Keratinocyte (primary cell): ENCODE results near the gene CHMP6. TPM values are rescaled to one million over a fixed set of nuclear protein-coding genes. Genes with fewer than 3 reads are reported as not detected.

Source experiments
- DNase-seq: peaks from one replicate; pipeline ENCODE4 v3.0.0-alpha.2; 2011; ENCODE audit warnings: low read depth, missing footprints, low spot score
- FAIRE-seq: peaks from 2 replicates; lab custom pipeline; 2011; peaks lifted over from hg19 to GRCh38; lab: Jason Lieb, UNC
- H2AFZ ChIP-seq: 2 replicates; pipeline ENCODE4 v1.6.0; 2012; ENCODE audit warnings: low read length, control low read depth, inconsistent platforms; ENCODE audit not compliant: control insufficient read depth
- H3K27ac ChIP-seq: 2 replicates; pipeline ENCODE4 v1.5.1; 2011; ENCODE audit warnings: low read length; ENCODE audit not compliant: control insufficient read depth, insufficient read depth
- H3K27me3 ChIP-seq: 3 replicates; pipeline ENCODE4 v1.6.0; 2011; ENCODE audit warnings: low read length; ENCODE audit not compliant: control insufficient read depth, insufficient read depth; ENCODE audit errors: extremely low read depth
- H3K36me3 ChIP-seq, 2 experiments: 2 replicates in 1 of 2; 3 replicates in 1 of 2; pipeline ENCODE4 v1.5.1; 2011; ENCODE audit warnings: low read length in 2 of 2, mild to moderate bottlenecking in 1 of 2; ENCODE audit not compliant: control insufficient read depth in 2 of 2, insufficient read depth in 2 of 2; ENCODE audit errors: extremely low read depth in 1 of 2
- H3K4me1 ChIP-seq: 3 replicates; pipeline ENCODE4 v1.5.1; 2011; ENCODE audit warnings: low read length; ENCODE audit not compliant: control insufficient read depth, insufficient read depth; ENCODE audit errors: extremely low read depth
- H3K4me2 ChIP-seq: 3 replicates; pipeline ENCODE4 v1.6.0; 2011; ENCODE audit warnings: low read depth, low read length; ENCODE audit not compliant: control insufficient read depth, insufficient read depth; ENCODE audit errors: extremely low read depth
- H3K4me3 ChIP-seq, 3 experiments: fragments of 200-600 bp in 1 of 3; sonication (generic) in 1 of 3; 2 replicates in 2 of 3; 3 replicates in 1 of 3; pipeline ENCODE4 v1.5.1; 2011 to 2016; ENCODE audit warnings: low read length in 3 of 3, mild to moderate bottlenecking in 3 of 3, control low read depth in 2 of 3, inconsistent platforms in 1 of 3, low read depth in 1 of 3, mixed read lengths in 1 of 3, mixed run types in 1 of 3, moderate library complexity in 1 of 3; ENCODE audit not compliant: control insufficient read depth in 2 of 3, insufficient read depth in 2 of 3; ENCODE audit errors: extremely low read depth in 1 of 3
- H3K79me2 ChIP-seq: 2 replicates; pipeline ENCODE4 v1.6.0; 2012; ENCODE audit warnings: low read length; ENCODE audit not compliant: control insufficient read depth, insufficient read depth
- H3K9ac ChIP-seq: 3 replicates; pipeline ENCODE4 v1.6.0; 2011; ENCODE audit warnings: low read length; ENCODE audit not compliant: control insufficient read depth, insufficient read depth; ENCODE audit errors: extremely low read depth
- H3K9me1 ChIP-seq: 3 replicates; pipeline ENCODE4 v1.6.0; 2011; ENCODE audit warnings: low read length; ENCODE audit not compliant: control insufficient read depth, insufficient read depth; ENCODE audit errors: extremely low read depth
- H3K9me3 ChIP-seq: 2 replicates; pipeline ENCODE4 v1.5.1; 2012; ENCODE audit warnings: low read depth, low read length; ENCODE audit not compliant: control insufficient read depth
- H4K20me1 ChIP-seq: 3 replicates; pipeline ENCODE4 v1.6.0; 2011; ENCODE audit warnings: low read length; ENCODE audit not compliant: control insufficient read depth, insufficient read depth; ENCODE audit errors: extremely low read depth
- EZH2 ChIP-seq: IDR thresholded peaks from one replicate; pipeline ENCODE4 v1.6.1; 2012; ENCODE audit warnings: inconsistent platforms, mild to moderate bottlenecking, low read length, moderate library complexity
- dilution Hi-C: fragments of 300-500 bp; cut with MboI; formaldehyde crosslinking; loops from one replicate; pipeline ENCODE4 v1.7.0; 2020; ENCODE audit warnings: low sequenced_read_pairs; ENCODE audit not compliant: extremely low pct_ligation_motif_present
- polyA plus RNA-seq, 5 experiments: library from polyadenylated mRNA; depleted of rRNA in 3 of 5; stranded (reverse) in 3 of 5; stranded (forward) in 1 of 5; unstranded in 1 of 5; fragments of >200 nt; gene quantifications; 1 replicate in 1 of 5; 2 replicates in 3 of 5; 3 replicates in 1 of 5; pipeline versions ENCODE4 v1.2.1 to v1.2.3, GENCODE V29; 2011 to 2012; ENCODE audit warnings: missing spikeins in 2 of 5, low read depth in 1 of 5, low replicate concordance in 1 of 5
- TF ChIP-seq, protein P1 (sequence below), 3 experiments: IDR thresholded peaks in 1 of 3; conservative IDR thresholded peaks in 1 of 3; optimal IDR thresholded peaks in 1 of 3; 2 replicates in 2 of 3; 3 replicates in 1 of 3; pipeline versions ENCODE3 to v1.5.1; 2011; ENCODE audit warnings: low read length in 3 of 3, mild to moderate bottlenecking in 3 of 3, moderate library complexity in 2 of 3, control low read depth in 1 of 3, inconsistent platforms in 1 of 3; ENCODE audit not compliant: insufficient read depth in 2 of 3; ENCODE audit errors: extremely low read depth in 1 of 3

CHMP6 gene
- polyA plus RNA-seq, 1 donor (not counting 4 experiments of a cell fraction or from before 2014, with no cell fraction given), result 20.9 TPM

DNA sequence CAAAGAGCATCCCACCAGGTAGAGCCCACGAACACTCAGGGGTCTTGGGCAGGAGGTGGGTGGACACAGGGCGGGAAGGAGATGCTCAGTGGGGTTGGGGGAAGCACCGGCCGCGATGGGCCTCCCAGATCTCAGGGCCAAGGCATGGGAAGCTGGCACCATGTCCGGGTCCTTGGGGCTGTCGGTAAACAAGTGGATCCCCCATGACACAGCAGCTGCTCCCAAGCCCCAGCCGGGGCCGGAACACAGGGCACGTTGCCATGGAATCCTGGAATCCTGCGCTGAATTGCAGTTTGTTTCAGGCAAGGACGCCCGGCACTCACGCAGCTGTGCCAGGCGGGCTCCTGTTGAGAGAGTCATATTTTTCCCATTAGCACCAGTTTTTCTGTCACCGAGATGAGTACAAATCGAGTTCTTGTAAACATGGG is 23.0 kb upstream of the CHMP6 start:
- no peak for DNase-seq
- peaks cover 27% of the 10 kb centered on the region for H3K27me3 ChIP-seq
- no peaks in the 10 kb centered on the region for H3K9me1 ChIP-seq
- H3K79me2 ChIP-seq, result no peaks in the 10 kb centered on the region
- TF ChIP-seq EZH2, result no peak
- TF ChIP-seq, protein P1, sequence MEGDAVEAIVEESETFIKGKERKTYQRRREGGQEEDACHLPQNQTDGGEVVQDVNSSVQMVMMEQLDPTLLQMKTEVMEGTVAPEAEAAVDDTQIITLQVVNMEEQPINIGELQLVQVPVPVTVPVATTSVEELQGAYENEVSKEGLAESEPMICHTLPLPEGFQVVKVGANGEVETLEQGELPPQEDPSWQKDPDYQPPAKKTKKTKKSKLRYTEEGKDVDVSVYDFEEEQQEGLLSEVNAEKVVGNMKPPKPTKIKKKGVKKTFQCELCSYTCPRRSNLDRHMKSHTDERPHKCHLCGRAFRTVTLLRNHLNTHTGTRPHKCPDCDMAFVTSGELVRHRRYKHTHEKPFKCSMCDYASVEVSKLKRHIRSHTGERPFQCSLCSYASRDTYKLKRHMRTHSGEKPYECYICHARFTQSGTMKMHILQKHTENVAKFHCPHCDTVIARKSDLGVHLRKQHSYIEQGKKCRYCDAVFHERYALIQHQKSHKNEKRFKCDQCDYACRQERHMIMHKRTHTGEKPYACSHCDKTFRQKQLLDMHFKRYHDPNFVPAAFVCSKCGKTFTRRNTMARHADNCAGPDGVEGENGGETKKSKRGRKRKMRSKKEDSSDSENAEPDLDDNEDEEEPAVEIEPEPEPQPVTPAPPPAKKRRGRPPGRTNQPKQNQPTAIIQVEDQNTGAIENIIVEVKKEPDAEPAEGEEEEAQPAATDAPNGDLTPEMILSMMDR (optimal IDR thresholded peaks at IDR 0.05 in 1 of 3, IDR thresholded peaks at IDR 0.05 in 1 of 3, conservative IDR thresholded peaks at IDR 0.05 in 1 of 3; ENCODE audit: extremely low read depth in 1 of 3, insufficient read depth in 2 of 3, low read length in 3 of 3), result no peak
- no peak overlapping the region for H3K9ac ChIP-seq
- no peaks in the 10 kb centered on the region for H3K9me3 ChIP-seq
- dilution Hi-C loops, result no loop called here
- no peak overlapping the region for H2AFZ ChIP-seq
- H3K4me3 ChIP-seq, result no peak overlapping the region
- H3K36me3 ChIP-seq, result no peaks in the 10 kb centered on the region
- no peaks in the 10 kb centered on the region for H4K20me1 ChIP-seq
- no peak overlapping the region for H3K27ac ChIP-seq
- FAIRE-seq, result no peak
- no peaks in the 10 kb centered on the region for H3K4me1 ChIP-seq
- H3K4me2 ChIP-seq, result no peak overlapping the region

DNA sequence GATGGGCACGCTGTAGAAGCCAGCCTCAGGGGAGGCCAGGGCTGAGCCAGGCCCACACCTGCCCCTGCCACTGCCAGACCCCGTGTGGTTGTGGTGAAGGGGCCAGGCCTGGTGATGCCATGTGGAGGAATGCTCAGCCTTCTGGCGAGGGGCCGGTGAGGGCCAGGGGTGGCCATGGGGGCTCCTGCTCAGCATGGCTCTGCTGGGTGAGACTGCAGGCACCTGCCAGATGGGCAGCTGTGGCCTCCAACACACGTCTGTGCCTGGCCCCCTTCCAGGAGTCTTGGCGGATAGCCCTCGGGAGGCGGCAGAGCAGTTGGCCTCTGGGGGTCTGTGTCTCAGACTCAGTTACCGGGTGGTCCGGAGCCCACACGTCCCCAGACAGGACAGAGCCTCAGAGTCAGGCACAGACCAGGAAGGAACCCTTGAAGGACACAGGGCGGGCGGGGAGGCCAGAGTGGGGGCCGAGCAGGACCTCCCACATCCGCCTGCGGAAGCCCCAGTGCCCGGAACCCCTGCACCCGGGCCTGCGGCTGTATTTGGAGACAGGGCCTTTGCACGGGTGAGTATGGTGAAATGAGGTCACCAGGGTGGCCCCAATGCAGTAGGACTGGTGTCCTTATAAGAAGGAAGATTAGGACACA is 22.5 kb upstream of the CHMP6 start:
- no peak overlapping the region for H3K4me2 ChIP-seq
- TF ChIP-seq EZH2, result no peak
- TF ChIP-seq, protein P1 (optimal IDR thresholded peaks at IDR 0.05 in 1 of 3, IDR thresholded peaks at IDR 0.05 in 1 of 3, conservative IDR thresholded peaks at IDR 0.05 in 1 of 3; ENCODE audit: extremely low read depth in 1 of 3, insufficient read depth in 2 of 3, low read length in 3 of 3), result no peak
- dilution Hi-C loops, result no loop called here
- no peaks in the 10 kb centered on the region for H3K9me3 ChIP-seq
- DNase-seq (no peak), FAIRE-seq (no peak)
- no peak overlapping the region for H2AFZ ChIP-seq
- H3K9ac ChIP-seq, result no peak overlapping the region
- H4K20me1 ChIP-seq, result no peaks in the 10 kb centered on the region
- no peaks in the 10 kb centered on the region for H3K36me3 ChIP-seq
- no peak overlapping the region for H3K4me3 ChIP-seq
- no peaks in the 10 kb centered on the region for H3K4me1 ChIP-seq
- peaks cover 27% of the 10 kb centered on the region for H3K27me3 ChIP-seq
- H3K79me2 ChIP-seq, result no peaks in the 10 kb centered on the region
- no peaks in the 10 kb centered on the region for H3K9me1 ChIP-seq
- H3K27ac ChIP-seq, result no peak overlapping the region
